HG03432 (cell line): ENCODE data around the gene OXER1.

Source experiments
- ATAC-seq: cut with Tn5 transposase; IDR thresholded peaks from one replicate; pipeline ENCODE4 v1.9.1; 2021; ENCODE audit warnings: mild to moderate bottlenecking, moderate library complexity; ENCODE audit not compliant: unreplicated experiment

The OXER1 gene

DNA sequence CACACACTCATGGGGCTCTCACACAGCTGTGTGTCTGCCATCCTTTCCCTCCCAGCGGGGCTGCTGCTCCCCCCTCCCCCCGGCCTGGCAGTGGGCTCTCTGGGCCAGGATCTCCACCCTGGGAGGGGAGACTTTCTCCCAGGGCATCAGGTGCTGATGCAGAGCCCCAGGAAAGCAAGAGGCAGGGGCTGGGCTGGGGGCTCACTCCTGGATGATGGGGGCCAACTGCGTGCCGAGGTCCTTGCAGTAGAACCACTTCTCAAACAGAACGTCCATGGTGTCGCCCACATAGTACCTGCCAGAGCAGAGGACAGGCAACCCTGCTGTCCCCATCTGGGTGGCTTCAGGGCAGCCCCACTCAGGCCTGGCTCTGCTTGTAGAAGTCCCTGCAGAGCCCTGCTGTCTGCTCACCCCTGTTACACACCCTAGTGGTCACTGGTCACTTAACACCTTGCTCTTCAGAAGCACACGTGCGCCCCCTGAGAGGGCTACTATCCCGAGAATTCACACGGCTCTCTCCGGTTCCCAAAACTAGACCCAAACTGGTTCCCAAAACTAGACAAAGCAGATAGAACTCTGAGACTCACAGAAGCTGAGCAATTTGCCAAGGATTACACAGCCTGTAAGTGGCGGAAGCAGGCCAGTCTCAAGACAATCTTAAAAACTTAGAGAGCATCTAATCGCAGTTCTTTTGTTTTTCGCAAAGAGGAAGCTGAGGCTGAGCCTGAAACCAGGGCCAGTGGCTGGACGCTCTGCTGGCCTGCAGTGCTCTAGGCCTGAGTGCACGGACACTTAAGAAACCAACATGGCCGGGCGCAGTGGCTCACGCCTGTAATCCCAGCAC is 6.6 kb upstream of the OXER1 start:
- peak; percentile 42 for ATAC-seq

DNA sequence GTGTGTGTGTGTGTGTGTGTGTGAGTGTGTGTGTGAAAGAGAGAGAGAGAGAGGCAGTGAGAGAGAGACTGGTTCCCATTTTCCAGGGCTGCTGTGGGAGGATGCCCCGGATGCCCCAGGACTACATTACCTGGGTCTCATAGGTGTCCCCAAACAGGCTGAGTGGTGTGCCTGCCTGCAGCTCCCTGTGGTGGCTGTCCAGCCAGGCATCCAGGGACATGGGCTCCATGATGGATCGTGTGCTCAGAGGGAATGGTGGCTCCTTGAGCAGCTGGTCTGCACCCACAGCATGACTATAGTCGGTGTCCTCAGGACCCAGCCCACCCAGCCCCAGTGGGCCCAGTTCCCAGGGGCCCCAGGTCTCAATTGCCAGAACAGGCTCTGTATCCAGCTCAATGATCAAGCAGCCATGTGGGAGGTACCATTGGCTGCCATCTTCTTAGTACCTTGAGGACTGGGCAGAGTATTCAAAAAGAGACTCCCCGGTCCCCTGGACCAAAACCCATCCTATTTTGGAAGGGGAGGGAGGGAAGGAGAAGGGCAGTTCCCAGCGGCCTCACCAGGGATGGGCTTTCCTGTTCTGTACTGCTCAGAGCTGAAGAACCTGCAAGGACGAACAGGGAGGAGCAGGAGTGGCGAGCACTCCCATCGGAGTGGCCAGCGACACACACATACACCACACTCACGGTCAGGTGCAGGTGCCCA is 5.8 kb upstream of the OXER1 start:
- no peak for ATAC-seq

DNA sequence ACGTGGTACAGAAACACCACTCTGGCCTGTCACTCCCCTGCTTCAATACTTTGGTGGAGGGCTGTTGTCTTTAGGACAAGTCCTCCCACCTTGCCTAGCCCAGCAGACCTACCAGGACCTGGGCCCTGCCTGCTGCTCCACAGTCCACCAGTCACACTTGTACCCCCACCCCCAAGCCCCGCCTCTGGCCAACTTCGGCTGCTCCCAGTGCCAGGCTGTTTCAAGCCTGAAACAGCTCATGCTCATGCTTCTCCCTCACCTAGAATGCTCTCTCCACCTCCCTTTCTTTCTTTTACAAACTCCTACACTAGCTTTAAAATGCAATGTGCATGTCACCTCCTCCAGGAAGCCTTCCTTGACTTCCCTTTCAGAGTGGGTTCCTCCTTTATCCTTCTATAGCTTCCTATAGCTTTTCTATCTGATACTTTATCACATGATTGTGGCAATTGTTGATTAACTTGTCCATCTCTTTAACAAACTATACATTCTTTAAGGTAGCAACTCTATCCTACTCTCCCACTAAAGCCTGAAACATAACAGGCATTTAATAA is 4.8 kb upstream of the OXER1 start:
- ATAC-seq, result no peak

DNA sequence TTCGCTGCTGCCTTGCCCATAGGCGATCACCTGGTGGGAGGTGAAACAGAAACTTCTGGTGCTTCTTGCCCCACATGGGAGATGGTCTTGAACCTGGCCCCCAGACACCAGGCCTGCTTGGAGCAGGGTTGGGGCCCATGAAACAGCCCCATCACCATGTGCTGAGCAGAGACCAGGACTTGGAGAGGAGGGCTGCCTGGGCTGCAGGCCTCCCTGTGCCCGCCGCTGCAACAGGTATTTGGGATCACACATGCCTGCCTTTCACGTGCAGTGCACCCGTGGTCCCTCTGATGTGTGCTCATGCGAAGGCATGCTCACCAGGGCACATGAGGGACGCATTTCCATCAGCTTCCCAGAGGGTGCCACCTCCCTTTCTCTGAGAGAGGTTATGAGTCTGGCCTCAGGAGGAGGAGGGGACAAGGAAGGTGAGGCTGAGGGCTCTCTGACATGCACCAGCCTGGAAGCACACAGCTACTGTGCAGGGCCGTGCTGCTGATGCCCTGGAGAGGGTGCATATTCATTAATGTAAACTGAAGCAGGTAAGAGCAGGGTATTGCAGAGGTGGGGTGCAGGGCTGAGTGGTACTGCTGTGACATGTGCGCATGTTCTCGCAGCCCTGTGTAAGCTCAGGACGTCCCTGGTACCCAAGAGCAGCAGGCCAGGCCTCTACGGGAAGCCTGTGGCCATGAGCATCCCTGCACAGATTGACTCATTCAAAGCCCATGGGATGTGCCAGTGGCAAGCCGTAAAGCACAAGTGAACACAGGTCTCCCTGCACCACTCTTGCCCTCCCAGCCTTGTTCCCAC is 4.2 kb upstream of the OXER1 start:
- ATAC-seq, result no peak

DNA sequence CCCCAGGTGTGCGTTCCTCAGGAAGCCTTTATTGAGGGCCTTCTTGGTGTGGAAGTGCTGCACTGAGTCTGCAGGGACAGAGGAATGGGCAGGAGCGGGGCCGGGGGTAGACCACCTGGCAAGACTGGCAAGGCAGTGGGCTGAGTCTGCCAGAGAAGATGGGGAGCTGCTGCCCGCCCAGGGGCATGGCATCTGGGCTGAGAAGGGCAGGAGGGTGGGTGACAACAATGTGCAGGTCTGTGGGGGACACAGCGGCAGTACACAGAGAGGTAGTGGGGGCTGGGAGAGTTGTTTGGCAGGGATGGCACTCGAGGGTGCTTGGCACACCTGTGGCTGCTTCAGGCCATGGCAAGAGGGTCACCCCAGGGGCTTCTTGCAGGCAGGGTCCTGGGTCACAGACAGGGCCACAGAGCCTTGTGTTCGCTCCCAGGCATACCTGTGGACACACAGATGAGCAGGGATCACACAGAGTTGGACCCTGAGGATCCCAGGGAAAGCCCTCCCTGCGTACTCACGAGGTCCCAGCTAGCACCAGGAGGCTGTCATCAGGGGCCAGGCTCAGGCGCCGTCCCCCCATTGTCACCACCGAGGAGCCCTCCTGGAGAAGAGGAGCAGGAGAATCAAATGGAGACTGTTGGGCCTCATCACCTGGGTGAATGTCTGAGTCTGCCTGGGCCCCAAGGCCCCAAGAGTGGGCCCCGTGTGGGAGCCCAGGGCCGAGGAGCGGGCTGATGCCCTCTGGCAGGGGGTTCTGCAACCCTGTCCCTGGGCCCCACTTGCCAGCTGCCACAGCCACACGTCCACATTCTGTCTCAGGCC is 3.4 kb upstream of the OXER1 start:
- ATAC-seq, result no peak

DNA sequence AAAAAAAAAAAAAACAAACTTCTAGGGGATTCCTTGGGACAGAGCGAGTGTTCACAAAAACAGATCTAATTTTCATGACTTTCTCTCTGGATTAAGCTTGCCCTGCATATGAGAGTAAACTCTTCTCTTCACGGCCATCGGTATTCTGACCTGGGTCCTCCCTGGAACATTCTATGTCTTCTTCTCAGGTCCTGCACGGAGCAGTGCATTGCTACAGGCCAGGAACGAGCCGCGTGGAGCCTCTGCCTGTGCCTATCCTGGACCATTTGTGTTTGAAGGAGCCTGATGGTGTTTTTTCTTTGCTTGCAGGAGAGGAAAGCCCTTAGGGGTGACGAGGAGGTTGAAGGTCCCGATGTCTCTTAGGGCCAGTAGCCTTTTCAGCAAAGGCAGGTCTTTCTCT is 1.8 kb upstream of the OXER1 start:
- no peak for ATAC-seq

DNA sequence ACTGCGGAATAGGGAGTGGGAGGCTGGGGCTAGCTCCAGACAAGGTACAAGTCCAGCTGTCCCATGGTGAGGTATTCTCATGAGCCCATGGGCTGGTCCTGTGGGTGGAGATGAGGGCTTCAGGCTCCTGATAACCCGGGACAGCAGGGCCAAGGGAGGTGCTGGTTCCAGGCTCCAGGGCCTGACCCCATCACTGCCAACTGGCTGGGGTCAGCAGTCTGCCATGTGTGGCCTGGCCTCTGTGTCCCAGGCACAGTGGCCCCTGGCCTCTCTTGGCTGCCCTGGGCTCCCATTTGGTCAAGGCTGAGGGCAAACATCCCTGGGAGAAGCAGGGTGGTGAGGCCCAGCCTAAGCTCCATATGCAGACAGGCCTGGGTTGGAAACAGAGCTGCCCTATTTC is 966 bp upstream of the OXER1 start:
- no peak for ATAC-seq

DNA sequence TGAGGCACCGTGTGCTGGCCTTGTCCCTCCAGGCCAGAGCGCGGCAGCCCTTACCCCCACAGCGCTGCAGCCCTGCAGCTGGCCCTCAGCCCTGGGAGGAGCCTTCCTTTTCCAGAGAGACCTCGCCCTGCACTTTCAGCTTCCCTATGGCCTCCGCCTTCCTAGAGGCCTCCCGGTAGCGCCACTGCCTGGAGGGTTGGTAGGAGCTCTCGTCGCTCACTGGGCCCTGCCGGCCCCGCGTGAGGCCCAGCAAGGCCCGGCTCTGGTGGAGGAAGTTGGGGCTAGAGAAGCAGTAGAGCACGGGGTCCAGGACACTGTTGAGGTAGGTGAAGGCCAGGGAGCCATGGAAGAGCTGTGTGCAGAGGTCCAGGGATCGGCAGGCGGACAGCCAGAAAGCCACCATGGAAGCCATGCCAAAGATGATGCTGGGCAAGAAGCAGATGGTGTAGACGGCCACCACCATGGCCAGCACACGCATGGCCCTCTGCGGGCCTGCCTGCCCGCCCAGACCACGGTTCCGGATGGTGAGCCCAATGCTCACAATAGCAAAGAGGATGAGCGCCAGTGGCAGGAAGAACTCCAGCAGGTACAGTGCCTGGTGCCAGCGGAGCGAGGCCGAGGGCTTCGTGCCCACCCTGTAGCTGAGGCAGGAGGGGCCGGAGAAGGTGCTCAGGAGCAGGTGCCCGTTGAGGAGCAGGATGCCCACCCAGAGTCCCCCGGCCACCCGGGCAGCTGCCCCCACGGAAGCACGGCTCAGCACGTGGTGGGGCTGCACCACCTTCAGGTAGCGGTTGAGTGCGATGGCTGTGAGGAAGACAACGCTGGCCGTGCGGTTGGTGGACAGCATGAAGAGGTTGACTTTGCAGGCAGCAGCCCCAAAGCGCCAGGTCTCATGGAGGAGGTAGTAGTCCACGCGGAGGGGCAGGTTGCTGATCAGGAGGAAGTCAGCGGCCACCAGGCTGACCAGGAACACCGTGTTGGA is 821 bp downstream of the OXER1 start:
- no peak for ATAC-seq

DNA sequence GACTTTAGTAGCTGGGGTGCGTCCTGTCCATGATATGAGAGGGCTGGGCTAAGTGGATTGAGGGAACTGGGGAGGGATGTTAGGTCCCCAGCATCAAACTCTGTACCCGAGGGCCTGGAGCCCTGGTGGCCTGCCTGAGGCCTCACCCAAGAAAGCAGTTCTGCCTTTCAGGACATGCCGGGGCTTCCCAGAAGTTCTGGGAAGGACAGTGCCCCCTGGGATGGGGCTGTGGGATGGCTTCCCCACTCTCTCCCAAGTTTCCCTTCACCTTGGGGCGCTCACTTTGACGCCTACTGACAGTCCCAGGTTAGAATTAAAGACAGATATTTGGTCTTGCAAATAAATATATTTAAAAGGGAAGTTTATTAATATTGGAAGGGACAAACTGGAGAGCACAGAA is 1.8 kb downstream of the OXER1 start:
- no peak for ATAC-seq

DNA sequence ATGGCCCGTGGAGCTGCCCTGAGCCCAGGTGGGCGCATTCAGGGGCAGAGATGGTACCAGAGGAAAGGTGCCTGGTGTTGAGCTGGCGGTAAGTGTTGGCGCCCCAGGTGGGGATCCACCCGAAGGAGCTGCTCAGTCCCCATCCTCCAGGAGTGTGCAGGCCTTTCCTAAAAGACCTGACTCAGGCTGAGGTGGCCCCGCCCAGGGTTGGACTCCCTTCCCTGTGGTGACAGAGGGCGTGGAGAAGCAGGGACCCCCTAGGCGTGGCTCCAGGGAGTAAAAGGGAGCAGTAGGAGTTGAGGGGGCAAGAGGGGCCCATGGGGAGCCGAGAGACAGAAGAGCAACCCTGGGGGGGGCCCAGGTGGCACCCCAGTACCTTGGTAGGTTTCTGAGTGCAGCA is 2.4 kb downstream of the OXER1 start:
- ATAC-seq, result no peak

DNA sequence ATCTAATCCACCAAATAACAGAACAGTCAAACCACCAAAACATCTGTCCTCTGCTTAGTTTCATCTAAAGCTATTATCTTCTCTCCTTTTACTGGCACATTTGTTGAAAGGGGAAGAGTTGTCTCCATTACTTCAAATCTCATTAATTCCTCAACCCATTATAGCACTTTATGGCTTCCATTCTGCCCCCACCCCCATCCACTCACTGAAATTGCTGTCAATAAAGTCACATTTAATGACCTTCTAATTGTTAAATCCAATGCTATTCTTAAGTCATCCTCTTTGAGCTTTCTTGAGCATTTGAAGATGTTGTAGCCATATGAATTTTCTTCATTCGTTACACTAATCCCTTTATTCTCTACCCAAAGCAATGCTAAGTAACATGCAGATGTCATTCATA is 5.2 kb downstream of the OXER1 start:
- no peak for ATAC-seq

DNA sequence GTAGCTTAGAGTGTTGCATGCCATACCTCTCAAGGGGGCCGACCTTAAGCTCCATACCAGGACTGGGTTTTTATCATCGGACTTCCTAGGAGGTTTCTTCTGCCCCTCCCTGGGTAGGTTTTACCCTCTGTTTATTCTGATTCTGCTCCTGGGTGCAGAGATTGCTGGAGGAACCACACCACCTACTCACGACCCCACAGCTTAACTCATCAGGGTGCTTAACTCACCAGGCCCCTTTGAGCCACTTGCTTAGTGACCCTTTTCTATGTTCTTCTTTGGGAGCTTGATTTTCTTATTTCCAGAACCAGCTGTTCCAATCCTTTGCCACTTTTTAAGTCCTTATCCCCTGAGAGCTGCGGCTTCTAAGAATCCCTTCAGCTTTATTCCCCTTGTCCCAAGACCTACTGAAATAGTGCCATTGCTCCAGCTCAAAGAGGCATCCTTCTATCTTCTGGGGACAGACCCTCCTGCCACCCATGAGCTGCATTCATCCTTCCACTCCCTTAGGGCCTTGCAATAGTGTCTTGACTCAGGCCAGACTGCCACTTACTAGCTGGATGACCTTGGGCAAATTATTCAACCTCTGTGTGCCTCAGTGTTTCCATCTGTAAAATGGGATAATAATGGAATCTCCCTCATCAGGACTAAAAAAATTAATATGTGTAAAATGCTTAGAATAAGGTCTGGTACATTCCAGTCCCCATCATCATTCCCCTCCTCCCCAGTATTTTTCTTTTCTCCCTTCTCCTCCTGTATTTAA is 5.8 kb downstream of the OXER1 start:
- ATAC-seq, result no peak

DNA sequence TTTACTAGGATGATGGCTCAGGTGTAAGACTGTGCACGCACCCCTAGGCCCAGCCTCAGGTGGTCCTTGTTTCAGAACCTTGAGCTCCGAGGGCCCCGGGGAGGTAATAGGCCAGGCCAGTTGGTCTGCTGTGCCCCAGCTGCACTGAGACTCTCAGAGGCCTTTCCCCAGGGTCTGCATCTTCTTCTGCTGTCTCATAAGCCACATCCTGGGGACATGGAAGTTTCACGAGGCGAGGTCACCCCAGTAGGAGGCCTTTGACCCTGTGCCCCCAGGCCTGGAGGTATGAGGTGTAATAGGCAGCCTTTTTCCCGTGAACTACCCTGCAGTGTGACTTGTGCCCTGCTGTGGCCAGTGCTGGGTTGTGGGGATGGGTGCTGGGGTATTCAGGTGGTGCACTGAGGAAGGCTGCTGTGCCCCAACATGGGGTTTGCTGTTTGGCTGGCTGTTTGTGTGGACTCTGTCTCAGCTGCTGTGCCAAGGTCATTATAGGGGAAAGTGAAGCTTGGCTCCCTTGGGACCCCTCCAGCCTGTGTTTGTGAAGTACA is 6.9 kb downstream of the OXER1 start:
- no peak for ATAC-seq

DNA sequence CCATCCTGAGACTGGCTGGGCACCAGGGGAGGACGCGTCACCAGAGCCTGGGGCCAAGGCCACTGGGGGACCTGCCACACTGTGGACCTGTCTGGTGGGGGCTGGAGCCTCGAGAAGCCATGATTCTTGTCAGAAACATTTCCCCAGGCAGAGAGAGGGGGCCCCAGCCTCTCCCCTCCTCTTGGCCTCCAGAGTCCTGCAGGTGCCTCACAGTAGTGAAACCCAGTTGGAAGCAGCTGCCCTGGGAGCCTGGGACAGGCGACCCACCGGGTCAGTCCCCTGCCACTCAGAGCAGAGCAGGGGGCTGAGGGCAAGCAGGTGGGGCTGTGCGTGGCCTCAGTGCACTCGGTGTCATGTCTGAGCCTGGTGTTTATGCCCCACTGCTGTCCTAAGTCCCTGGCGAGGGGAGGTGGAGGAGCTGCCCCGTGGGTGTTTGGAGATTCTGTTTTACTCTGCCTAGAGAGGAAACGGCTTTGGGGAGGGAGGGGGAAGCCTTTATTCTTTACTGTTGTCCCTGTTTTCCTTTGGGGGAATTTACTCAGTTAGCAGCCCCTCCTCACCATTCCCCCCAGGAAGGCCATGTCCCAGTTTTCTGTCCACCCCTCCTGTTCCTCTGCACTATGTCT is 7.7 kb downstream of the OXER1 start:
- ATAC-seq, result no peak

DNA sequence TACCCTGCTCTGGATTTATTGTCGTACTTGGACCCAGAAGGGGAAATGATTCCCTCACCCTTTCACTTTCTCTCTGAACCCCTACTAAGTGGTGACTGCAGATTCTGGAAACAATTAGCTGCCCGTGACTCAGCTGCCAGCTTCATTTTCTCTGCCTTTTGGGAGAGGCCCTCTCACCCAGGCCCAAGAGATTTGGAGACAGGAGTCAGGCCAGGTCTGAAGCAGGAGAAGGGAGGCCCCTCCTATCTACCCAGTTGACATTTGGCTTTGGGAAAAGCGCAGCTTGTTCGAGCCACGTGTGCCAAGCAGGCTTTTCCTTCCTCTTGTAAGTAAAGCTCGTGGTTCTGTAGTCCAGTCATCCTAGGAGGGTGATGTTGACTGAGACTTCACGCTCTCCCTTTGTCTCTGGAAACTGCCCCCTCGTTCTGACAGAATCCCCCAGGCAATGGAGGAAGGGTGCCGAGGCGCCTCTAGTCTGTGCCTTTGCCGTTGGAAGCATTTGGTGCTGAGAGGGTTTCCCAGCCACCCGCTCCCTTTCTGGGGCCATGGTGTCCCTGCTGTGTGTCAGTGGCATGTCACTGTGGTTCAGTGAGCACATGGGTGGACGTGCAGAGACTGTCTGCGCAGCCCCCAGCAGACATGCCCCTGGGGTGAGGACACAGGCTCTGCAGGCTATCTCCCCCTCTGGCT is 8.6 kb downstream of the OXER1 start:
- ATAC-seq, result no peak

DNA sequence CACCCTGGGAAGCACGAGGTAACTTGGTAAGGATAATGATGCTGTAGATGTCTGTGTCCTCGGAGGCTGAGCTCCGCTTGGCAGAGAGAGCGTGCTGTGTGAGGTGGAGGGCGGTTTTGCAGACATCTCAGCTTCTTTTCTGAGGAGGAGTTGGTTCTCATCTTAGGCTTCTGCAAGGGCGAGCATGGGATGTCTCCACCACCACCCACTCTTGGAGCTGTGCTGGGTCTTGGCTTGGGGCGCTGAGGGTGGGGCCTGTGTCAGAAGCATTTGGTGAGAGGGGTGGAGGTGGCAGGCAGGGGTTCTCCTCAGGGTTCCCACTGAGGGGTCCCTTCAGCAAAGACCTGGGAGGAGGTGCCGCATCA is 9.2 kb downstream of the OXER1 start:
- ATAC-seq, result no peak

DNA sequence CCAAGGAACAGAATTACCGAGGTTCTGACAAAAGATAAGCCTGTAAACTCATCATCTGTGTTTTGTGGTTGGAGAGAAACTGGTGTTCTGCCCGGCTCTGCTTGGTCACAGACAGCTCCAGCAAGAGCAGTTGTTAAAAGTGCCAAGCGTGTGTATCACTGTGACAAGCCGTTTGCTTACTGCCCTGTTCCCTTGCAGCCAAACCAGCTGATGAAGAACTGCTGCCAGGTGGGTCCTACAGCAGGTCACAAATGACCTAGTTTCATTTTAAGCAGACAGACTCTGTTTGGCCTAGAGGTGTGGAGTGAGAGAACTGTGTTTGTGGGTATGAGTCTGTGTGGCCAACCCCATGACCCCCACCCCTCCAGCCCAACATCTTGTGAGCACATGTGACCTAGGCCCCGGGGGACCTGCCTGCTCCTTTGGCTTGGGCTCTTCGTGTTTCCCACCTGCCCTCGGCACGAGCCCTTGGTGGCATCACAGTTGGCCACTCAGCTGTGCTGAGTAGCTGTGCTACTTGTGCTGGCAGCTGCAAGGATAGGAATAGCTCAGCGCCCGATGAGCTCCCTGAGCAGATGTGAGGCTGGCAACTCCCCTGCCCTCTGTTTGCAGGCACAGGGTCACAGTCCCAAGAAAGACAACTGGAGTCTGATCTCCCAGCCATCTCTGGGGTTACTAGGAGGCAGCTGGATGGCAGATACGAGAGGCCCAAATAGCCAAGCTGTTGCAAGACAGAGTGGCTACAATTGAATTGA is 9.7 kb downstream of the OXER1 start:
- ATAC-seq, result peak; percentile 70
